ENCODE data around the gene B4GALT5.

The B4GALT5 gene

DNA sequence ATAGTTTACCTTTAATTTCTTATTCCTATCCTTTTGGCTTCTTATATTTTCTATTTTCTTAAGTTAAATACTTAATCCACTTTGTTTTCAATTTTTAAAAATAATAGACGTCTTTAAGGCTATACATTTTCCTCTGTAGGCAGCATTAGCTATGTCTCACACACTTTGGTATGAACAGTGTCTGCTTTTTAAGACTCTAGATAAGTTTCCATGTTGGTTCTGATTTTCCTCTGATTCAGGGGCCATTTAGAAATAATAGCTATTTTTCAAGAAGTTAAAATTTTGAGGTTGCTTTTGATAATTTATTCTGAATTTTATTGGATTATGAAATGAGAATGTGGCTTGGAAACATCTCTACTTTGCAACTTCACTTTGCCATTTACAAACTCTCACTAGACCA lies 91.4 kb downstream of the B4GALT5 start:
- TF ChIP-seq PATZ1 (CRISPR knock-in tag; IDR thresholded peaks at IDR 0.05; ENCODE audit: borderline replicate concordance): no peak
- TF ChIP-seq ZC3H10 (CRISPR knock-in tag; IDR thresholded peaks at IDR 0.05): no peak
- no peak for TF ChIP-seq TSHZ2 (CRISPR knock-in tag; IDR thresholded peaks at IDR 0.05)
- TF ChIP-seq, protein P1, sequence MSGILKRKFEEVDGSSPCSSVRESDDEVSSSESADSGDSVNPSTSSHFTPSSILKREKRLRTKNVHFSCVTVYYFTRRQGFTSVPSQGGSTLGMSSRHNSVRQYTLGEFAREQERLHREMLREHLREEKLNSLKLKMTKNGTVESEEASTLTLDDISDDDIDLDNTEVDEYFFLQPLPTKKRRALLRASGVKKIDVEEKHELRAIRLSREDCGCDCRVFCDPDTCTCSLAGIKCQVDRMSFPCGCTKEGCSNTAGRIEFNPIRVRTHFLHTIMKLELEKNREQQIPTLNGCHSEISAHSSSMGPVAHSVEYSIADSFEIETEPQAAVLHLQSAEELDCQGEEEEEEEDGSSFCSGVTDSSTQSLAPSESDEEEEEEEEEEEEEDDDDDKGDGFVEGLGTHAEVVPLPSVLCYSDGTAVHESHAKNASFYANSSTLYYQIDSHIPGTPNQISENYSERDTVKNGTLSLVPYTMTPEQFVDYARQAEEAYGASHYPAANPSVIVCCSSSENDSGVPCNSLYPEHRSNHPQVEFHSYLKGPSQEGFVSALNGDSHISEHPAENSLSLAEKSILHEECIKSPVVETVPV (CRISPR knock-in tag; IDR thresholded peaks at IDR 0.05): no peak
- no peak for TF ChIP-seq CSDC2 (CRISPR knock-in tag; IDR thresholded peaks at IDR 0.05)
- TF ChIP-seq ZFP3 (CRISPR knock-in tag; IDR thresholded peaks at IDR 0.05): no peak
- no peak for TF ChIP-seq TOX (CRISPR knock-in tag; IDR thresholded peaks at IDR 0.05; ENCODE audit: borderline replicate concordance)
- no peak for TF ChIP-seq ARNTL (CRISPR knock-in tag; IDR thresholded peaks at IDR 0.05; ENCODE audit: borderline replicate concordance, low read depth)
- TF ChIP-seq PPARA (CRISPR knock-in tag; IDR thresholded peaks at IDR 0.05; ENCODE audit: borderline replicate concordance): no peak
- no peak for TF ChIP-seq ZNF70 (CRISPR knock-in tag; IDR thresholded peaks at IDR 0.05)
- TF ChIP-seq ZNF565 (CRISPR knock-in tag; conservative IDR thresholded peaks at IDR 0.05; ENCODE audit: low read depth): no peak
- TF ChIP-seq OSR1 (CRISPR knock-in tag; IDR thresholded peaks at IDR 0.05): no peak
- TF ChIP-seq CREB5 (CRISPR knock-in tag; IDR thresholded peaks at IDR 0.05; ENCODE audit: low read depth): no peak
- TF ChIP-seq RARB (CRISPR knock-in tag; IDR thresholded peaks at IDR 0.05): no peak
- TF ChIP-seq ISL1 (CRISPR knock-in tag; IDR thresholded peaks at IDR 0.05): no peak
- no peak for TF ChIP-seq GLIS3 (CRISPR knock-in tag; IDR thresholded peaks at IDR 0.05)
- TF ChIP-seq POU6F1 (CRISPR knock-in tag; IDR thresholded peaks at IDR 0.05; ENCODE audit: borderline replicate concordance, low read depth): no peak
- no peak for TF ChIP-seq ZNF8 (CRISPR knock-in tag; IDR thresholded peaks at IDR 0.05)
- no peak for TF ChIP-seq TCF4 (CRISPR knock-in tag; IDR thresholded peaks at IDR 0.05; ENCODE audit: borderline replicate concordance)
- no peak for ATAC-seq

DNA sequence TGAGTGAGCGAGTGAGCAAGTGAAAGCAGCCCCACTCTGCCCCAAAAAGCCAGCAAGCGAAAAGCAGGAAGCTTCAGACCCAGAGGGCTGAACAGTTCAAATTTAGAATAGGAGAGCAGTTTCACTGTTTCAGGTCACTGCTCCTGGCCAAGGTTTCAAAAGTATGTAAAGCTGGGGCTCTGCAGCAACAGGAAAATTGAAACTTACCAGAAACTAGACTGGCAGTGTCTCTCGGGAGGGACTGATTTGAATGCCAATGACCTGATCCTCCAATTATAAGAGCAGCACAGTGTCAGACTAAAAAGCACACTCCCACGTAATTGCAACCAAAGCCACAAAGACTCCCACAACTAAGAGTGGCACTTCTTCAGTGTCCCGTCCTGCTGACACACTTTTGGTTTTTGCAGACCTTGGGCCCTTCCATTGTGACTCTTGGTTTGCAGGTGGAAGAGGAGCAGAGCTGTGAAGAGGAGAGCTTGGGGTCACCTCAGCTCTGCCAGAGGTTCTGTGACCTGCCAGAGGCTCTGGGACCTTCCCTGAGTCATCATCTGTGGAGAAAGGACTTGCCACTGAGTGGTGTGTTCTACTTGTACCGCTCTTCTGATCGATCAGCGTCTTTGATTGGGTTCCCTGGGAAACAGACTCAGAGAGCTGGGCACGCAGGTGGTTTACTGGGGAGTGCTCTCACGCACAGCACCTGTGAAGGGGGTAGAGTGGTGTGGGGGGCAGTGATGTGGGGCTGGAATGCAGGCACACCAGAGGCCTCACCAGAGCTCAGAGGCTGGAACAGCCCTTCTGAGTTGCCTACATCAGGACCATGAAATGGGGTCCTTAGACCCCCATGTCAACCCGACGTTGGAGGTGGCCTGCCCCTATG lies 93.1 kb downstream of the B4GALT5 start:
- no peak for ATAC-seq
- TF ChIP-seq TSHZ2 (CRISPR knock-in tag; IDR thresholded peaks at IDR 0.05) (no peak), ZFP3 (CRISPR knock-in tag; IDR thresholded peaks at IDR 0.05) (no peak), CREB5 (CRISPR knock-in tag; IDR thresholded peaks at IDR 0.05; ENCODE audit: low read depth) (no peak), ZFP30 (CRISPR knock-in tag; IDR thresholded peaks at IDR 0.05) (no peak), ZNF565 (CRISPR knock-in tag; conservative IDR thresholded peaks at IDR 0.05; ENCODE audit: low read depth) (no peak), PATZ1 (CRISPR knock-in tag; IDR thresholded peaks at IDR 0.05; ENCODE audit: borderline replicate concordance) (no peak), ARNTL (CRISPR knock-in tag; IDR thresholded peaks at IDR 0.05; ENCODE audit: borderline replicate concordance, low read depth) (no peak), OSR1 (CRISPR knock-in tag; IDR thresholded peaks at IDR 0.05) (no peak), SNAI2 (CRISPR knock-in tag; IDR thresholded peaks at IDR 0.05) (no peak)

All from SK-N-SH treated with all-trans-retinoic acid at 6 μM for 48 hours (cell line).